ENCODE measurements around the gene PKHD1.

PKHD1 gene

DNA sequence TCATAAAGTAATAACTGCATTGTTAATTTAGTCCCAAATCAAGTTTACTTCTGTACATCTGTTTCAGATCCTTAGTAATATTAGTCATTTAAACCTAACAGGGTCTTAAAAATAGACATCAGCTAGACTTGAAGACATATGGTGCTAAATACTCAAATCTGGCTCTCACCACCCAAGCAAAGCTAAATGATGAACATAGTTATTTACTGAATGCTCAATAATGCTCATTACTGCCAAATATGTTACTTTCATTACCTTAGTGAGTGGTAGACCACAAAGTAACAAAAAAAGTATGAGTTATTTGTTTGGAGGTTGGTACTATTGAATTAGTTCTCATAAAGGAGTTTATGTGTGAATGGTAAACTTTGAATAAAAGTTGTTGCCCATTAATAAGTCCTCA, 502.1 kb downstream of the PKHD1 start:
- DNase-seq = no peak

DNA sequence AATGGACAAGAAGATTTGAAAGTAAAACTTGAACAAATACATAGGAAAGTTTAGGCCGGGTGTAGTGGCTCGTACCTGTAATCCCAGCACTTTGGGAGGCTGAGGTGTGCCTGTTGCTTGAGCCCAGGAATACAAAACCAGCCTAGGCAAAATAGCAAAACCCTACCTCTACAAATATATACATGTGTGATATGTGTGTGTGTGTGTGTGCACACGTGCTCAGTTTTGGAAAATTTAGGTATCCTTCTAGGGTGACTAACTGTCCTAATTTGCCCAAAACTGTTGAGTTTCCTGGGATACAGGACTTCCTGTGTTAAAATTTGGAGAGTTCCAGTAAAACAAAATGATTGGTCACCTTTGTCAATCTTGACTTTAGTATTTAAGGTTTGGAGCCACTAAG, 503.2 kb downstream of the PKHD1 start:
- DNase-seq = no peak

DNA sequence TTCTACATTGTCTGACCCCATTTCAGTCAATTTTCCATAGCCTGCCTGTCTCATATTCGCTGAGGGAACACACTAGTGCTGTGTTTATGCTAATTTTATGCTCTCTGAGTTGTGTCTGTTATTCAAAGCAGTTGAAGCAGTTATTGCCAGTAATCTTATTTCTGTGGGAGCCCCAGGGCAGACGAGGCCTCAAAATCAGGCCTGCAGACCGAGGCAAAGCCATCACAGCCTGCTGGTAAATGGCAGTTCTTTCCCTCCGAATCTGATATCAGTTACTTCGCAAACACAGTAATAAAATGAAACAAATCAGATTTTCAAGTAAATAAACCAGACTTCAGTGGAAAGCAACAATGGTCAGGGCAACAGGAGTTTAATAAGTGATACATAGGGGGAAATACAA, 508.4 kb downstream of the PKHD1 start:
- no peak for DNase-seq

DNA sequence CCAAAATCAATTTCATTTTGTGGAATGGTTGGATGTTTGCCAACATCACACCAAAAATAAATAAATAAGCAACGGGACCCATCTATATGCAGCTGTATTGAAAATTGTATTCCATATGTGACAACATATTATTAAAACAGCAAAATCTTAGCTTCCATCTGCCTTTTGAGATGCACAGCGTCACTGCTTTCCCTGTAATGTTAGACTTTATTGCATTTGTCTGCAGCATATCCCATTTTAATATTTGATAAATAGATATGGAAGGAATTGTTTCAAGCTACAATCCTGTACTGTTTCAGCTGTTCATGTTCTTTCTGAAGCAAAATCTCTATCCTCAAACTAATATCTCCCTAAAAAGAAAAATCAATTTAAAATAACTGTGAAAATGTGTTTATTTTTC, 509.1 kb downstream of the PKHD1 start:
- DNase-seq = no peak

DNA sequence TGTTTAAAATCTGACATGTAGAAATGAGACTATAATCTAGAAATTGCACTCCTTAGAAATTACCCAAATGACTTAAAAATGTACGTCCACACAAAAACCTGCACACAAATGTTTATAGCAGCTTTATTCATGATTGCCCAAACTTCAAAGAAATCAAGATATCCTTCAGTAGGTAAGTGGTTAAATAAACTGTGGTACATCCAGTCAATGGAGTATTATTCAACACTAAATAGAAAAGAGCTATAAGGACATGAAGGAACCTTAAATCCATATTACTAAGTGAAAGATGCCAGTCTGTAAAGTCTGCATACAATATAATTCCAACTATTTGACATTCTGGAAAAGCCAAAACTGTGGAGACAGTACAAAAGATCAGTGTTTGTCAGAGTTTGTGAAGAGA, 513.4 kb downstream of the PKHD1 start:
- DNase-seq = no peak

DNA sequence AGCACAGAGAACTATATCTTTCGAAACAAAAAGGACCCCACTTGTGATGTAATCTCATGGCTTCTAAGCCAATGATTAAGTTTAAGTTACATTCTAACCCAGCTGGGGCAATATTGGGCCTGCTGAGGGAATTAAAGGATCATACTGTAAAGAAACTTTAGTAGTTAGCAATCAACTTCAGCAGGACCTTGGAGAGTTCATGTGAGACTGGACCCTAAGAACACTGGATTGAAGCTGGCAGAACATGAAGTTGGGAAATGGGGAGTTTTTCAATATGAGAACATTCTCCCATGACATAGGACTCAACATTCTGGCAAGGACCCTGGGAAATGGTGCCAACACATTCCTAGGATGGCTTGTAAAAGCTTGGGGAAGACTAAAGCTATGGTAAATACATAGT, 516.2 kb downstream of the PKHD1 start:
- no peak for DNase-seq

DNA sequence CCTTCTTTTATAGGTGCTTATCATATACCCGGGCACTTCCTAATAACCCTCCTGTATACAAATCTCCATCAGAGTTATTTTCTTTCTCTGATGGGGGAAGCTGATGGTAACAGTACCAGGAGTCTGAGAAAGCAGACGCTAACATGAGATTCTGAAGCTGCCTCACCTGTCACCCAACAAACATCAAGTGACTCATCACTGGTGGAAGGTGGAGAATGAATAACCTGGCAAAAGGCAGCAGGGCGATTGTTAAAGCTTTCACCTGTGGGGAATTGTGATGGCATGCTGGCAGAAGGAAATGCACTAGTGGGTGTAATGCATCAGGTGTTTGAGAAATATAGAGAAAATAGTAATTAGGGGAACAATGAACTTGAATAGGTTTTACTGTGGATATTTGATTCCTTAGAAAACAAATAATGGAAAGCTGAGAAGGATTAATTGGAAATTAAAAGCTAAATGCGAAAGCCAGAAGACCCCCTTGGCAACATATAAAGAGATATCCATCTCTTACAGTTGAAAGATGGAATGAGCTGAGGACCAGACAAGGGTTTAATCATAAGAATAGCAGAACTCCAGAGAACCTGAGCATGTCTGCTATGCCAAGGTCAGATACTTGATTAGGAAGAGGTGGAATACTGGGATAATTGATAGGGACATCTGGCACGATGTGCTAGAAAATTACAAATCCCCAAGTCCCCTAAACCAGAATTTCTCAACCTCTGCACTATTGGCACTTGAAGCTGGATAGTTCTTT, 517.1 kb downstream of the PKHD1 start:
- no peak for DNase-seq

DNA sequence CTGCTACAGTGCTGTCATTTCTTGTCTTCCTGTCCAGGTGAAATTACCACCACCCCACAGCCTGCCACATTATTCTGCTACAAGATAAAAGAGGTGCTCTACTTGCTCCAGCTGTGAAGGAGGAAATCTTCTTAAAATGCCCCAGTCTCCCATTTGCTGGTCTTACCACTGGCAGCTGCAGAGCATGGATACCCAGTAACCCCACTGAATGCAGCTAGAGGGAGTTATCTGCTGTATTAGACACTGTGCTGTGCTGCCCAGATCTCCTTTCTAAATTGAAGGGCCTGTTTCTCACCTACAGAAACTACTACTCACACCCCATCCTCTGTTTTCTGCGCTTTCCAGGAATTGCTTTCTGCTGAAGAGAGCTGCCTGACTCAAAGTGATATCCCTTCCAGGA, 517.8 kb downstream of the PKHD1 start:
- no peak for DNase-seq

DNA sequence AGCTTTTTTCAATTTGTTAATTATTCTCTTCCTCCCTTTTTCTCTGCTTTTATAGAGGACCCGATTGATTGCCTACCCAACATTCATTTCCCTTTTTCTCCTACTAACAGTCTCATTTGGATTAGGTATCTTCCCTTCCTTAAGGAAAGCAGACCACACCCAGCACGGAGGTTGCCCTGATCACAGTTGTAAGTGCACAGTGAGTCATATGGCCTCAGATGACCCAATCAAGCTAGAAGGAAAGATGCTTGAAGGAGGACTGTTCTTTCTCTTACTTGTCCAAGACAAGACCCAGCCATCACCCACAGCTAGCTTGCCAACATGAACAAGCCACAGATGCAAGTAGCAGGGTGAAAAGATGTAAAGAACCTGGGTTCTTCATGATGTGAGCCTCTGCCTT, 518.6 kb downstream of the PKHD1 start:
- no peak for DNase-seq

DNA sequence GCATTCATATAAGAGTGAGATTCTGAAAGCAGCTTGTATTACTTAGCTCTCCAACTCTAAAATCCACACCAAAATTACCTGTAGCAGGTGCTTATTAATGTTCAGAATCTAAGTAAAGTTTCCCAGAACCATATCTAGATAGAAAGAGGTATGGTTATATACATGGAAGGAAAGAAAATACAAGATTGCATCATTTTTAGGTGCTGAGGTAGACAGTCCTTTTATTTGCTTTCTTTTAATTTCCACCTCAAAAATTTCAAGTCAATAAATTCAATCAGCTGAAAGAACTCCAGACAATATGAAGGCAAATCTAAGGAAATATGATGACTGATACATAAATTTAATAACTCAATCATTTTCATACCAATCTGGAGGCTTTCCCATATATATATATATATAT, 521.9 kb downstream of the PKHD1 start:
- DNase-seq = no peak
